GM19328 (cell line): Measurements from ENCODE around the gene DENND2A.
"Not testable (repeated sequence)": the region's sequence is repeated elsewhere in the genome, so short reads cannot be mapped to it uniquely, and the experiment has no call there.

Experiments
- ATAC-seq: cut with Tn5 transposase; IDR thresholded peaks from one replicate; pipeline ENCODE4 v1.9.1; 2021; ENCODE audit warnings: mild to moderate bottlenecking, moderate library complexity; ENCODE audit not compliant: unreplicated experiment

The DENND2A gene

DNA sequence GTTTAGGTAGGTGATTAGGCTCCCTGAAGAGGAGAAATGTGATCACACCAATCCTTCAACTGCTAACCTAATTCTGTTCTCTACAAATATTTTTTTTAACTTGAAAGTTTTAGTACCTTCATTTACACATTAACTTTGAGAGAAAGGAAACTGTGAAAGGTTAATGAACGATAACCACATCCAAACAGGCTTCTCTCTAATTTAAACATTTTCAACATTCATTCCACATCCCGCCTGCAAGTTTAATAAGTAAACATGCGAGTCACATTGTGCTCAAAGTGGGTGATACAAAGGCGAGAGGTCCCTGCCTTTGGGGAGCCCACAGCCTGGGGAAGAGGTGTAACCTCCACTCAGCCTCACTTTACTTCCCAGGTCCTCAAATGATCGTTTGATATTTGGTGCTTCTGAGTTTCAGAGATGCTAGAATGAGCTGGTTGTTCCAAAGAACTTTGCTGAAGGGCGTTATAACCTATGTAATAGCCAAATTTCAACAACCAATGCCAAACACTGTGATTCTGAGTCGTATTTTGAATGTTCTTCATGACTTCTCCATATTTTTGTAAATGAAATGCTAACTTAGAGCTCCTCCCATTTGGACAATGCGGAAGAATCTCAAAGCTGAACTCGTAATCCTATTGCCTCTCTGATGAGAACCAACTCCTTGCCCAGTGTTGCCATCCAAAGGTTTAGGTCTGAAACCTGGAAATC is 47.5 kb downstream of the DENND2A start:
- ATAC-seq: no peak

DNA sequence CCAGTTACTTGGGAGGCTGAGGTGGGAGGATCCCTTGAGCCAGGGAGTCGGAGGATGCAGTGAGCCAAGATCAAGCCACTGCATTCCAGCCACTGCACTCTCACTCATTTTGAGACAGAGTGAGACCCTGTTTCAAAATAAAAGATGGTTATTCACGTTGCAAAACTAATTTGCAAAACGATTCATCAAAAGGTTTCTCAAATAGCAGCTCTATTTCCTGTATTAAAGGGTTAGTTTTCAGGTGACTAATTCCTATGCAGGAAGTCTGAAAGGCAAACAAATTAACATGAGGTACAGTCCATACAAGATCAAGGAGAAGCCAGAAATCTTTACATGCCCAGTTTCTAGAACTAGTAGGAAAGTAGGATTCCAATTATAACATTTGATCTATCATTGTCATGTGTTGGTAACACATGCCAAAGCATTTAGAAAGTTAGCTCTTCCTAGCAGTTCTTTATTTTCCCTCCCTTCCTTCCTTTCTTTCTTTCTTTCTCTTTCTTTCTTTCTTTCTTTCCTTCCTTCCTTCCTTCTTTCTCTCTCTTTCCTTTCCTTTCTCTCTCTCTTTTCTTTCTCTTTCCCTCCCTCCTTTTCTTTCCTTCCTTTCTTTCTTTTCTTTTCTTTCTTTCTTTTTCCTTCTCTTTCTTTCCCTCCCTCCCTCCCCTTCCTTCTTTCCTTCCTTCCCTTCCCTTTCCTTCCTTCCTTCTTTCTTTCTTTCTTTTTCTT is 49.3 kb downstream of the DENND2A start:
- no peak for ATAC-seq

- no peak for ATAC-seq
These were observed 53.4 kb downstream of the DENND2A start for GRCh38 chr7:140587243-140587642.

DNA sequence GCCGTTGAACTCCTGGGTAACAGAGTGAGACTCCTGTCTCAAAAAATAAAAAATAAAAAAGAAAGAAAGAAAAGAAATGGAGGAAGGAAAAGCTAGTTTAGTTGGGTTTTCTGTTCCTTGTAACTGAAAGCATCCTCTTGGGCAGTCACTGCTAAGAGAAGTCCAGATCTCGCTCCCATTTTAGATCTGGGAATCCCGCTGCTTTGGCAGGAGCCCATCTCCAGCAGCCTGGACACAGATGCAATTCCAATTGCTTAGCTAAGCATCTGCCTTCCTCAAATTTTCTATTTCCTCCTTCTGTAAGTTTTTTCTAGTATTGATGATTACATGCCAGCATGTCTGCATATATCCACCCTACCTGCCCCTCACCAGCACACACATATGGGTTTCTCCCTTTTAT is 54.1 kb downstream of the DENND2A start:
- ATAC-seq: no peak

- no peak for ATAC-seq
These were observed 55.3 kb downstream of the DENND2A start for GRCh38 chr7:140585333-140585732.

DNA sequence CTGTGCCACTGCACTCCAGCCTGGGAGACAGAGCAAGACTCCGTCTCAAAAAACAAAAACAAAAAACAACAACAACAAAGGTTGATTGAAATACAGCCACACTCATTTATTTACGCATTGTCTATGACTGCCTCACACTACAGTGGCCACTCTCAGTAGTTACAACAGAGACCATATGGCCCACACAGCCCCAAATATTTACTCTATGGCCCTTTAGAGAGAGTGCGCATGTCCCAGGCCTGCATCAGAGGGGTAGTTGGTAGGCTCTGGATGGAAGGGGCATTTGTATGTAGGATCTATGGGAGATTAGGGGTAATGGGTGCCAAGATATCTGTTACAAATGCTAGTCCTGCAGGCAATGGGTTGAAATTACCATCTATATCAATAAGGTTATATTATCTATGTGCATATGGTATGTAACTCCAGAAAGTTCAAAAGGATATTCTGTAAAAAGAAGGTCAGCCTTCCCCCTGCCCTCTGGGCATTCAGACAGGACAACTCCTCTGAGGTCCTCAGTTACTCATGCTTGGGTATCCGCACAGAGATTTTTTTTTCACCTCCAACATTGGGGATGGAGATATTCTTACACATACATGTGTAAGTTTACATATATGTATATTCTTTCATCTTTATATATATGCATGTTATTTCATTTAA is 56.3 kb downstream of the DENND2A start:
- ATAC-seq: no peak

- no peak for ATAC-seq
These were observed 59.2 kb downstream of the DENND2A start for GRCh38 chr7:140581411-140581810.

GRCh38 chr7:140577651-140578050 is 63.0 kb downstream of the DENND2A start:
- no peak for ATAC-seq

DNA sequence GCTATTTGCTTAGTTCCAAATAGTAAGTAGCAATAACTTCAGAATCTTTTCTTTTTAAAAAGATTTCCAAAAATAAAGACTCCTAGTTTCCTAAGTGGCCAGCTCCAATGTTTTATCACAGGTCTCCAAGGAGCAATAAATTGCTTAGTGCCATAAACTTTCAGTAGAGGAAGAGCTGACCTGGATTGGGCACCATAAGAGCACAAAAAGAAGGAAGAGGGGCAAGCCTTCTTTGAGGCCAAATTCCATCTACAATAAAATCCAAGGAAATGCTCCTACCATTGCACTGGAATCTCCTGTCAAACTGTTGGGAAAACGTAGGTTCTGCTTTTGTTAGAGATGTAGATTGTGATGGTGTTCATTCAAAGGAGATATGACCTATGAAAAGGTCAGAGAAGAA is 64.0 kb downstream of the DENND2A start:
- ATAC-seq: no peak

GRCh38 chr7:140571538-140572122 is 69.0 kb downstream of the DENND2A start:
- no peak for ATAC-seq

- no peak for ATAC-seq
These were observed 70.5 kb downstream of the DENND2A start for GRCh38 chr7:140570120-140570519.

DNA sequence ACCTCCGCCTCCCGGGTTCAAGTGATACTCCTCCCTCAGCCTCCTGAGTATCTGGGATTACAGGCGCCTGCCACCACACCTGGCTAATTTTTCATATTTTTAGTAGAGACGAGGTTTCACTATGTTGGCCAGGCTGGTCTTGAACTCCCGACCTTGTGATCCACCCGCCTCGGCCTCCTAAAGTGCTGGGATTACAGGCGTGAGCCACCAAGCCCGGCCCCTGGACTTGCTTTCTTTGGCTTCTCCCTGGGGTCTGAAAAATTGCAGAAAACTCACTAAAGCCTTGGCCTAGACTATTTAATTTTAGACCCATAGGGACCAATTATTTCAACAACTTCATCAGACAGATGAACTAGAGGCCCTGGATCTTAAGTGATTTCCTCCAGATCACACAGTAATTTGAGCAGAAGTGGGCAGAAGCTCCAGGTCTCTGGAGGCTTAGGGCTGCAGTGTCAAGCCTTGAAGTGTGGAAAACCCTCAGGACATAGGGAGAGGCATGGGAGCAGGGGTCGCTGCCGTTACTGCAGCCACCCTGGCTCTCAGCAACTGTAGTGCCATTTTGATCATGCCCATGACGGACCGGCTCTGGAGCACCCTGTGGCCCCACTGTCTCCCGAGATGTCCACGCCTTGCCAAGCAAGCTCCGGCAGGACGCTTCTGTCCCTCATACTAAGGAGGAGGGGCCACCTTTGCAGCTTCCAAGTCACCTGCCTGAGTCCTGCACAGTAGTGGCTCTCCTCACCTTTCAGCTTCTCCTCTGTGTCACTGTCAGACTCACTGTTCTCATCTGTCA is 72.4 kb downstream of the DENND2A start:
- no peak for ATAC-seq

DNA sequence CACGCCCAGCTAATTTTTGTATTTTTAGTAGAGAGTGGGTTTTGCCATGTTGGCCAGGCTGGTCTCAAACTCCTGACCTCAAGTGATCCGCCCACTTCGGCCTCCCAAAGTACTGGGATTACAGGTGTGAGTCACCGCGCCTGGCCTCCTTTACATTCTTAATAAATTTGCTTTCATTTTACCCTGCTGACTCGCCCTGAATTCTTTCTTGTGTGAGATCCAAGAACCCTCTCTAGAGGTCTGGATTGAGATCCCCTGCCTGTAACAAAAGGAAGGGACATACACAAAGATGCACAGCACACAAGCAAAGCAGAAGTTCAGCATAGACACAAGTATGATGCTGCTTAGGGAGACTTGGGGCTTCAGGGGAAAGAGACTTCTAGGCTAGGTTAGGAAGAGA is 74.4 kb downstream of the DENND2A start:
- ATAC-seq: not testable (repeated sequence)

- ATAC-seq: not testable (repeated sequence)
These were observed 74.9 kb downstream of the DENND2A start for GRCh38 chr7:140565761-140566160.

DNA sequence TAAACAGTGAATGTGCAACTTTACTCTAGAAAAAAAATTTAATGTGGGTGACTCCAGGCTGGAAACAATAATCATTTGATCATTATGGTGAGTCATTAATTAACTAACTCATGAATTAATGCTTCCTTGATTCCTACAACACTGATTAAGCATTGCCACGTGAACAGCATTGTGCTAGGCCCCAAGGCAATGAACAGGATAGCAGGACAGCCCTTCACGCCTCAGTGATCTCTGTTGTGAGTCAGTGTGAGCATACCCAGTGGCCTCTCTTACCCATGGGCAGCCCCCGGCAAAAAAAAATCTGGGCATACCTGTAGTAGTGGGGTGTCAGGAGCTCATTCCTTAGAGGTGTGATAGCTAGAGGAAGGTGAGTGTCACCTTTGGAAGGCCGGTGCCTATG is 76.0 kb downstream of the DENND2A start:
- ATAC-seq: no peak

DNA sequence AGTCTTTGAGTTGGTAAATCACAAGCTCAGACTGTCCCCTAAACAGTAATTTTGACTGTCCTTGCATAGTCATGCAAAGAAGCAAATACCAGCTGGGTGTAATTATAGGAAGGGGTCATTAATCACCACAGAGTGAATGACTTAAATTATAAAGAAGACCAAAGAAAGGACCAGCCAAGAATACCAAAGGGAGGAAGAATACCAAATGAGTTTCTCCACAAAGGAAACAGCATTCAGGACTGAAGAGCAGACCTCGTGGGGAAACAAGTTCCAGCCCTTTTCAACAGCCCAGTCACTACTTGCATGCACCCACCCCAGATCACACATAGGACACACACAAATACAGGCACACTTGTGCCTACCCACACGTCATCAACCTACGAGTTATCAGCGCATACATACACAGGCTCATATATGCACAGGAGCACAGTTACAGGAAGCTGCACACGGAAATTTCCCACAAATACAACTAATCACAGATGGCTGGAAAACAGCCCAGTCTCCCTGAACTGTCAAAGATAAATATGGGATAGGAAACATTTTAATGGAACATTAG is 77.6 kb downstream of the DENND2A start:
- no peak for ATAC-seq

- ATAC-seq: no peak
These were observed 81.2 kb downstream of the DENND2A start for GRCh38 chr7:140559410-140559809.

GRCh38 chr7:140557809-140558518 is 82.6 kb downstream of the DENND2A start:
- no peak for ATAC-seq

DNA sequence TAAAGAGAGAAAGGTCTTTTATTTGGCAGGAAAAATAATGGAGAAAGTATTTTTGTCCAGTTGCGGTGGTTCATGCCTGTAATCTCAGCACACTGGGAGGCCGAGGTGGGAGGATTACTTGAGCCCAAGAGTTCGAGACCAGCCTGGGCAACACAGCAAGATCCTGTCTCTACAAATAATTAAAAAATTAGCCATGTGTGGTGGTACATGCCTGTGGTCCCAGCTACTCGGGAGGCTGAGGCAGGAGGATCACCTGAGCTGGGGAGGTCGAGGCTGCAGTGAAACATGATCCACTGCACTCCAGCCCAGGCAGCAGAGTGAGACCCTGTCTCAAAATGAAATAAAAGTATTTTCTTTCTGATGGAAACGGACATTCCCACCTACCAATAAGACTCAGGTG is 83.5 kb downstream of the DENND2A start:
- ATAC-seq: no peak

DNA sequence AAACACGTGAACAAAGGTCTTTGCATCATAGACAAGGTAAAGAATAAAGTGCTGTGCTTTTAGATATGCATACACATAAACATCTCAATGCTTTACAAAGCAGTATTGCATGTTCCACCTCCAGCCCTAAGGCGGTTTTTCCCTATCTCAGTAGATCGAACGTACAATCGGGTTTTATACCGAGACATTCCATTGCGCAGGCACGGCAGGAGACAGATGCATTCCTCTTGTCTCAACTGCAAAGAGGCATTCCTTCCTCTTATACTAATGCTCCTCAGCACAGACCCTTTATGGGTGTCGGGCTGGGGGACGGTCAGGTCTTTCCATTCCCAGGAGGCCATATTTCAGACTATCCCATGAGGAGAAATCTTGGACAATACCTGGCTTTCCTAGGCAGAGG is 87.4 kb downstream of the DENND2A start:
- ATAC-seq: not testable (repeated sequence)
